K562 treated with DMSO at 1 percent for 12 hours (cell line): ENCODE results near the gene KLHL25. TPM values are rescaled to one million over a fixed set of nuclear protein-coding genes. Genes with fewer than 3 reads are reported as not detected.

ENCODE experiments used
- total RNA-seq: library from RNA; unstranded; fragments of 300-600 nt; gene quantifications from 2 replicates; pipeline ENCODE4 v1.2.3, GENCODE V29; 2022; ENCODE audit not compliant: insufficient read depth

Gene KLHL25, protein sequence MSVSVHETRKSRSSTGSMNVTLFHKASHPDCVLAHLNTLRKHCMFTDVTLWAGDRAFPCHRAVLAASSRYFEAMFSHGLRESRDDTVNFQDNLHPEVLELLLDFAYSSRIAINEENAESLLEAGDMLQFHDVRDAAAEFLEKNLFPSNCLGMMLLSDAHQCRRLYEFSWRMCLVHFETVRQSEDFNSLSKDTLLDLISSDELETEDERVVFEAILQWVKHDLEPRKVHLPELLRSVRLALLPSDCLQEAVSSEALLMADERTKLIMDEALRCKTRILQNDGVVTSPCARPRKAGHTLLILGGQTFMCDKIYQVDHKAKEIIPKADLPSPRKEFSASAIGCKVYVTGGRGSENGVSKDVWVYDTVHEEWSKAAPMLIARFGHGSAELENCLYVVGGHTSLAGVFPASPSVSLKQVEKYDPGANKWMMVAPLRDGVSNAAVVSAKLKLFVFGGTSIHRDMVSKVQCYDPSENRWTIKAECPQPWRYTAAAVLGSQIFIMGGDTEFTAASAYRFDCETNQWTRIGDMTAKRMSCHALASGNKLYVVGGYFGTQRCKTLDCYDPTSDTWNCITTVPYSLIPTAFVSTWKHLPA
- 0.41 and 2.0 TPM in 2 replicates for total RNA-seq

GRCh38 chr15:85794598-85795336, at the start of gene KLHL25:
Gene KLHL25, minus strand, starts transcription at chr15:85794925. Its CDS starts 25,115 bp downstream, at chr15:85769810.

